ENCODE data around the gene FGF22. TPM values are rescaled to one million over a fixed set of nuclear protein-coding genes. Genes with fewer than 3 reads are reported as not detected.

Gene FGF22
- total and polyA plus RNA-seq, 4 donors, result 0.10 to 0.85 (median 0.34) TPM

DNA sequence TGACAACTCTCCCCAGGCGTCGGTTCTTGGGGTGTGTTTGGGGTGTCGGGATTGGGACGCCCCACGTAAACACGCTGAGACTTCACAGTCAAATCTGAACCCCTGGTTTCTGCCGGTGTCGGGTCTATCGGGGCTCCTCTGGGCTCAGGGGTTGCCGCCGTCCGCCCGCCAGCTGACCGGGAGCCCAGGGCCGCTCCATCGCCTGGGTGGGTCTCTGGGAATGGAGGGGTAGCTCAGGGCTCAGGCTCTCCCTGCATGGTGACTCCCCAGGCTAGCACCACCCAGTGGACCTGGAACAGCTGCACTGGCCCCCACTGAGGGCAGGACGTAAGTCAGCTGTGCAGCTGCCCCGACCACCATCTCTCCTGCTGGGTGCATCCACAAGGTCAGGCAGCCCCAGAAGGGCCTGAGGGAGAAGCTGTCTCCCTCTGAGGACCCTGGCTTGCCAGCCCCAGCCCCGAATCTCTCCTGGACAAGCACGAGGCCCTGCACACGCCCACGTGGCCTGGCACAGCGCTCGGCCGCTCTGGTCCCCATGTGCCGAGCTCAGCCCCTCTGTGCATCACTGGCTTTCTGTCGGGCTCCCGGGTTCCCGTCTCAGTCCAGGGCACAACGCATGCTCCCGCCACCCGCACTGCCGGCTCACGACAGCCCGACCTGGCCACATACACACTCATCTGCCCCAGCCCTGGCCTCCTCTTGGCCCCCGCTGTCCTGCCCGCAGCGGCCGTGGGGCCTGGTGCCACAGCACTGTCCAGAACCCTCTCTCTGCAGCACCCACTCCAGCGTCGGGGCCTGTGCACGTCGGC is 17.3 kb downstream of the FGF22 start:
- ATAC-seq (ENCODE audit: insufficient read depth, low FRiP score) (no peak), DNase-seq (no peak)
- Histone ChIP-seq H3K27ac (ENCODE audit: low read depth in 1 of 2, low read length in 1 of 2) (no peak overlapping the region), H3K36me3 (ENCODE audit: control insufficient read depth in 4 of 4, insufficient read depth in 4 of 4, low read length in 4 of 4) (peaks cover 0 to 31% (median 3%) of the 10 kb centered on the region in 4 donors), H3K27me3 (ENCODE audit: control insufficient read depth in 3 of 3, insufficient read depth in 3 of 3, low read length in 2 of 3) (no peaks in the 10 kb centered on the region), H3K4me1 (ENCODE audit: control insufficient read depth in 5 of 5, insufficient read depth in 5 of 5, low read length in 5 of 5) (peaks cover 0 to 37% (median 9%) of the 10 kb centered on the region in 5 donors), H3K9me3 (ENCODE audit: control insufficient read depth in 4 of 4, insufficient read depth in 3 of 4, low read length in 3 of 4) (no peaks in the 10 kb centered on the region), H3K4me3 (no peak overlapping the region), H3K9ac (ENCODE audit: insufficient read depth in 1 of 2, low read length in 2 of 2) (no peak overlapping the region)
- 88 to 93% methylated on average over 43 of the region's 43 CpGs for WGBS, 2 donors
- TF ChIP-seq, protein P1, sequence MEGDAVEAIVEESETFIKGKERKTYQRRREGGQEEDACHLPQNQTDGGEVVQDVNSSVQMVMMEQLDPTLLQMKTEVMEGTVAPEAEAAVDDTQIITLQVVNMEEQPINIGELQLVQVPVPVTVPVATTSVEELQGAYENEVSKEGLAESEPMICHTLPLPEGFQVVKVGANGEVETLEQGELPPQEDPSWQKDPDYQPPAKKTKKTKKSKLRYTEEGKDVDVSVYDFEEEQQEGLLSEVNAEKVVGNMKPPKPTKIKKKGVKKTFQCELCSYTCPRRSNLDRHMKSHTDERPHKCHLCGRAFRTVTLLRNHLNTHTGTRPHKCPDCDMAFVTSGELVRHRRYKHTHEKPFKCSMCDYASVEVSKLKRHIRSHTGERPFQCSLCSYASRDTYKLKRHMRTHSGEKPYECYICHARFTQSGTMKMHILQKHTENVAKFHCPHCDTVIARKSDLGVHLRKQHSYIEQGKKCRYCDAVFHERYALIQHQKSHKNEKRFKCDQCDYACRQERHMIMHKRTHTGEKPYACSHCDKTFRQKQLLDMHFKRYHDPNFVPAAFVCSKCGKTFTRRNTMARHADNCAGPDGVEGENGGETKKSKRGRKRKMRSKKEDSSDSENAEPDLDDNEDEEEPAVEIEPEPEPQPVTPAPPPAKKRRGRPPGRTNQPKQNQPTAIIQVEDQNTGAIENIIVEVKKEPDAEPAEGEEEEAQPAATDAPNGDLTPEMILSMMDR (IDR thresholded peaks at IDR 0.05; ENCODE audit: control extremely low read depth, extremely low read depth), result no peak

DNA sequence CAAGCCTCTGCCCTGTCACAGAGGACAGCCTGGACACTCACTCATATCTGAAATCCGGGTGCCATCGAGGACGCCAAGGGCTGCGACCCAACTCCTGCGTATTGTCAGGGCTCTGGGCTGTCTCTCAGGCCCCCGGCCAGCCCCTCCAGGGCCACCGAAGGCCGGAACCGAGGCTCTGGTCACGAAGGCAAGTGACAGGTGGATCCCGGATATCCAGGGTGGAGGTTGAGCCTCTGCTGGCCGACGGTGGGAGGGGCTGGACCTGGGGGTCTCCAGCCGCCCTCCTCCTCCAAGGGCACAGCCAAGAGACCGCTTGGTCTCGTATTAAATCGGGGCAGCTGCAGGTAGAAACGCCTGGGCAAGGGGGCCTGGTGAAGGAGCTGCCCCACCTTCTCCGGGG is 17.9 kb downstream of the FGF22 start:
- Histone ChIP-seq H3K27me3 (ENCODE audit: control insufficient read depth in 3 of 3, insufficient read depth in 3 of 3, low read length in 2 of 3) (no peaks in the 10 kb centered on the region), H3K9ac (ENCODE audit: insufficient read depth in 1 of 2, low read length in 2 of 2) (no peak overlapping the region), H3K4me3 (no peak overlapping the region), H3K9me3 (ENCODE audit: control insufficient read depth in 4 of 4, insufficient read depth in 3 of 4, low read length in 3 of 4) (no peaks in the 10 kb centered on the region), H3K4me1 (ENCODE audit: control insufficient read depth in 5 of 5, insufficient read depth in 5 of 5, low read length in 5 of 5) (peaks cover 0 to 37% (median 10%) of the 10 kb centered on the region in 5 donors), H3K27ac (ENCODE audit: low read depth in 1 of 2, low read length in 1 of 2) (no peak overlapping the region), H3K36me3 (ENCODE audit: control insufficient read depth in 4 of 4, insufficient read depth in 4 of 4, low read length in 4 of 4) (peaks cover 0 to 25% (median 3%) of the 10 kb centered on the region in 4 donors)
- ATAC-seq (ENCODE audit: insufficient read depth, low FRiP score), result no peak
- 87 to 95% methylated on average over 19 of the region's 19 CpGs for WGBS, 2 donors
- no peak for DNase-seq
- TF ChIP-seq, protein P1 (IDR thresholded peaks at IDR 0.05; ENCODE audit: control extremely low read depth, extremely low read depth), result no peak

DNA sequence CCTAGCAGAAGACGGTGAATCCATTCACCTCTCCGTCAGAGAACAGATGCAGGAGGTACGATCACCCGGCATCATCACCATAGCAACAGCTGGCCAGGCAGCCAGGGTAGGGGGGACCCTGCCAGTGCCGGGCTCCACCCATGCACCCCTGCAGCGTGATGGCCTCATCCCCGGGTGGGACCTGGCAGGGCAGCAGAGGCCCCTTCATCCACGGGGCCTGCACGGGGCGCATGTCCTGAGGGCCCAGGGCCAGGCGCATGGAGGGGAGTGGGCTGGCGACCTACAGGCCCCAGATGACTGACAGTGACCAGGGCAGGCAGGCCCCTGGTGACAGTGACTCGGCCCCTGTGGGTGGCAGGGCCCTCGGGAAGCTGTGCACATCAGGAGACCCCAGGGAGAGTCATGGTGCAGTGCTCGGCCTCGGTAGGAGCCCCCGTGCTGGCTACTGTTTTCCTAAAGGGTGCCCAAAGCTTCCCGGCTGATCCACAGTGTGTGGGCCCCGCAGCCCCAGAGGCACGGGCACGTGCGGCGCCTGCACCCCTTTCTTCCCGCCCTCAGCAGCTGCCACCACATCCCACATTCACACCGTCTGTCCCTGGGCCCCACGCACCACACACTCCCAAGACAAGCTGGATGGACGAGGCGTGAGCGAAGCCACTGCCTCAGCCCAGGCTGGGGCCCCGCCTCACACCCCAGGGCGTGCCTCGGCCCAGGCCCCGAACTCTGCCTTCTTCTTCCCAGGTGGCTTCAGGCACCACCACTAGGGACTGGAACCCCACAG is 18.6 kb downstream of the FGF22 start:
- TF ChIP-seq, protein P1 (IDR thresholded peaks at IDR 0.05; ENCODE audit: control extremely low read depth, extremely low read depth), result no peak
- H3K4me1 ChIP-seq (ENCODE audit: control insufficient read depth in 5 of 5, insufficient read depth in 5 of 5, low read length in 5 of 5), result peaks cover 0 to 37% (median 10%) of the 10 kb centered on the region in 5 donors
- 87 to 88% methylated on average over 33 of the region's 33 CpGs for WGBS, 2 donors
- no peak overlapping the region for H3K27ac ChIP-seq (ENCODE audit: low read depth in 1 of 2, low read length in 1 of 2)
- no peaks in the 10 kb centered on the region for H3K27me3 ChIP-seq (ENCODE audit: control insufficient read depth in 3 of 3, insufficient read depth in 3 of 3, low read length in 2 of 3)
- no peak for ATAC-seq (ENCODE audit: insufficient read depth, low FRiP score)
- no peak overlapping the region for H3K4me3 ChIP-seq
- no peak overlapping the region for H3K9ac ChIP-seq (ENCODE audit: insufficient read depth in 1 of 2, low read length in 2 of 2)
- peaks cover 0 to 23% (median 3%) of the 10 kb centered on the region in 4 donors for H3K36me3 ChIP-seq (ENCODE audit: control insufficient read depth in 4 of 4, insufficient read depth in 4 of 4, low read length in 4 of 4)
- no peaks in the 10 kb centered on the region for H3K9me3 ChIP-seq (ENCODE audit: control insufficient read depth in 4 of 4, insufficient read depth in 3 of 4, low read length in 3 of 4)
- DNase-seq, result no peak

All from lung (tissue), 12 donors.